ENCODE data around the gene GYG2.
A peak's percentile ranks its signal among the peaks of the same experiment; 100 is the strongest.
"Not testable (repeated sequence)": the region's sequence is repeated elsewhere in the genome, so short reads cannot be mapped to it uniquely, and the experiment has no call there.

GYG2 gene

GRCh38 chrX:2897690-2898623 lies 69.2 kb downstream of the GYG2 start:
- peak overlapping the region; percentile 56 for H3K27ac ChIP-seq

DNA sequence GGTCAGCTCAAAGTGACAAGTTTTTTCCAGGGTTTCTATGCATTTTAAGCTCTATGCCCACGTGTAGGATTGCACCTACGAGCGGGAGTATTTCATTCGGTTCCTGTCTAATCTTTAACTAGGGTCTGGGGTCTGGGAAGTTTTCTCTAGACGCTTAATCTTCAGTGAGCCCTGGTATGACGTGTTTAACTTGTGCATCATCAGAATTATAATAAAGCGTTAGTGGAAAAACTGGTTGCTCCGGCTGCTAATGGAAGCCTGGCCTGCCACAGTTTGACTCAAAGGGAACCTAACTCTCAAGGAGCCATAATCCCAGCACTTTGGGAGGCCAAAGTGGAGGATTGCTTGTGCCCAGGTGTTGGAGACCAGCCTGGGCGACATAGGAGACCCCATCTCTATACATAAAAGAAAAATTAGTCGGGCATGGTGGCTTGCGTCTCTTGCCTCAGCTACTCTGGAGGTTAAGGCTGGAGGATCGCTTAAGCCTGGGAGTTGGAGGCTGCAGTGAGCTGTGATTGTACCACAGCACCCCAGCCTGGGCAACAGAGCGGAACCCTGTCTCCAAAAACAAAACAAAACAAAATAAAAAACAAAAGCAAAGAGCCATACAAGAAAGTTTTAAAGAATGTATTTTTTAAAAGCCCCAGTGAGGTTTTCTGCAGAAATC lies 70.2 kb downstream of the GYG2 start:
- no peak for DNase-seq (ENCODE audit: low read depth, low spot score)

More at GRCh38 chrX:2897690-2898623, 69.2 kb downstream of the GYG2 start:
- DNase-seq (ENCODE audit: low read depth, low spot score) = not testable (repeated sequence)

GRCh38 chrX:2901367-2902036 lies 72.8 kb downstream of the GYG2 start:
- H3K27ac ChIP-seq = no peak overlapping the region
- DNase-seq (ENCODE audit: low read depth, low spot score) = no peak

More for the DNA sequence above, 70.2 kb downstream of the GYG2 start:
- peak overlapping the region; percentile 56 for H3K27ac ChIP-seq

DNA sequence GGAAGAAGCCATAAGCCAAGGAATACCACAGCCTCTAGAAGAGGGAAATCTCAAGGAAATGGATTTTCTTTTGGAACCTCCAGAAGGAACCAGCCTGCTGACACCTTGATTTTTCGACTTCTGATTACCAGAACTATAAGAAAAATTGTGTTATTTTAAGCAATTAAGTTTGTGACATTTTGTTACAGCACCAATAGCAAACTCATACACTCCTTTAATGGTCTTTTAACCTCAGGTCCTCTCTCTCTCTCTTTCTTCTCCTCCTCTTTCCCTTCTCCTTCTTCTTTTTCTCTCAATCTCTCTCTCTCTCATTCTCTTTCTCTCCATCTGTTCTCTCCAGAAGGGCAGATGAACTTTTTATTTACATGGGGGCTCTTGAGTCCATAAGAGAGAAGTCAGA lies 74.1 kb downstream of the GYG2 start:
- H3K27ac ChIP-seq = no peak overlapping the region
- DNase-seq (ENCODE audit: low read depth, low spot score) = no peak

DNA sequence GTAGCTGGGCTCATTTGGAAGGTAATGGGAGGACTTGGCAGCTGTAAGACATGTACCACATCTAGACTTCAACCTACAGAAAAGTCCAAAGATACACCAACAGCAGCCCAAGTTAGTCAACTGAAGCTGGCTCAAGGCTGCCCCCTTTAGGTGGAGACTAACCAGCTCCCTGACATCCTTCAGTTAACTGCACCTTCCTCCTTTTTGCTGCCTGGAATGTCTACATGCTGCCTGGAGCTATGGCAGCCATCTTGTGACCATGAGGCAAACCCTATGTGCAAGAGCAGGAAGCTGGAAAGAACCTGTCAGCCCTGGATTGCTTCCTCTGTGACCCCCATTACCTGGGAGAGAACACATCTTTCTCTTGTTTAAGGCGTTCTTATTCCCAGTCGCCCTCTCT lies 74.6 kb downstream of the GYG2 start:
- no peak for DNase-seq (ENCODE audit: low read depth, low spot score)
- no peak overlapping the region for H3K27ac ChIP-seq

DNA sequence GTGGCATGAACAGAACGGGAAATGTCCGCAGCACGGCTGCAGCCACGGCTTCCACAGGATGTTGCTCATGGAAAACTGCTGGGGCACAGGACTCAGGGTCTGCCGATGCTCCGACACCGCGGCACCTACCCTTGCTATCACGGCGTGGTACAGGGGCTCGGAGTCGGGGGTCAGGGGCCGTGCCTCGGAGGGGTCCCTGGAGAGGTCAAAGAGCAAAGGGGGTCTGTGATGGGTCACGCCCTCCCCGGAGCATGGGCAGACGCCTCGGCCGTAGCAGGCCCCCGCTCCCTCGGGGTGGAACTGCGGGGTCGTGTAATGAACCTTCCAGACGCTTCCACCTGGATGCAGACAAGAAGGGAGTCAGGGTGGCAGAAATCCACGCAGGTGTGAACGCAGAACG lies 78.6 kb downstream of the GYG2 start:
- no peak overlapping the region for H3K27ac ChIP-seq
- DNase-seq (ENCODE audit: low read depth, low spot score) = no peak

DNA sequence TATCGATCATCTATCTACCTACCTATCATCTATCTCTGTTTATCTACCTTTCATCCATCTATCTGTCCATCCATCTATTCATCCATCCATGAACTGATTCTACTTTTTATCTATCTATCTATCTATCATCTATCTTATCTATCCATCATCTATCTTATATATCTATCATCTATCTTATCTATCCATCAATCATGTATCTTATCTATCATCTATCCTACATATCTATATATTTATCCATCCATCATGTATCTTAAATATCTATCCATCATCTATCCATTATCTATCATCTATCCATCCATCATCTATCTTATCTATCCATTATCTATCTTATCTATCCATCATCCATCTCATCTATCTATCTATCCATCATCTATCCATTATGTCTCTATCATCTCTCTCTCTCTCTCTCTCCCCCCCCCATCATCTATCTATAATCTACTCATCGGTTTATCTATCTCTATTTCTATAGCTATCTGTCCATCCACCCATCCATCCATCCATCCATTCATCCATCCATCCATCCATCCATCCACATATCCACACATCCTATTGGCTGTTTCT lies 79.5 kb downstream of the GYG2 start:
- no peak overlapping the region for H3K27ac ChIP-seq
- no peak for DNase-seq (ENCODE audit: low read depth, low spot score)

DNA sequence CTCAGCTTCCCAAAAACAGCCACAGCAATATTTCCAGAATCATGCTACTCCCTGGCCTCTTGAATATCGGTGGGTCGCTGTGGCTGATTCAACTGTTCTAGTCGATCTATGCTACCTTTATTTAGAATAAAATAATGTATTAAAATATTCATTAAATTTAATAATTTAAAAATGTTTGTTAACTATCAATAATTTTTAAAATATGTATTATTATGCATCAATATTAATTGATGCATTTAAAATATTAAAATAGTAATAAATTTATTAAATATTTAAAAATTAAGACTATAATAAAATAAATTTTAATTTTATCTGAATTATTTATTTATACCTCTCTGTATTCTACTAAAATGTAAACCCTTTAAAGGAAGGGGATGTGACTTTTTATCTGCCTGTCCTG lies 81.4 kb downstream of the GYG2 start:
- DNase-seq (ENCODE audit: low read depth, low spot score) = no peak
- H3K27ac ChIP-seq = no peak overlapping the region

DNA sequence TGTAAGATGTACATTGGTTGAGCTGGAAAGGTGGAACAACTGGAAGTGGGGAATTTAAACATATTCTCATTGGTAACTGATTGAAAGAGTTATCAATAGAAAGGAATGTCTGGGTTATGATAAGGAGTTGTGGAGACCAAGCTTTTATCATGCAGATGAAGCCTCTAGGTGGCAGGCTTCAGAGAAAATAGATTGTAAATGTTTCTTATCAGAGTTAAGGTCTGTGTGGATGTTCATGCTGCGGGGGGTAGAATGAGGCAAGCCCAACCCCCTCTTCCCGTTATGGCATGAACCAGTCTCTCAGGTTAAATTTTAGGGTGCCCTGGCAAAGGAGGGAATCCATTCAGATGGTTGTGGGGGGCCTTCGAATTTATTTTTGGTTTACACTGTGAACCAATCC lies 84.4 kb downstream of the GYG2 start:
- no peak overlapping the region for H3K27ac ChIP-seq
- no peak for DNase-seq (ENCODE audit: low read depth, low spot score)

- no peak for DNase-seq (ENCODE audit: low read depth, low spot score)
- no peak overlapping the region for H3K27ac ChIP-seq
Measured at GRCh38 chrX:2917767-2918166, 89.0 kb downstream of the GYG2 start.

DNA sequence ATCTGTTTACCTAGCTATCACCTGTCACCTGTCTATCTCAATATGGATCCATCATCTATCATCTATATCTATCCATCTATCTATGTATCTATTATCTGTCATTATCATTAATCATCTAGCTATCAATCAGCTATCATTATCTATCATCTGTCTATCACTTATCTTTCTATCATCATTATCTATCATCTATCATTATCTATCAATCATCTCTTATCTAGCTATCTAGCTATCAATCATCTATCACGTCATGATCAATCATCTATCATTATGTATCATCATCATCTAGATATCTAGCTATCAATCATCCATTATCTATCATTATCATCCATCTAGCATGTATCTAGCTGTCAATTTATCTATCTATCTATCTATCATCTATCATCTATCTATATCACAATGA lies 92.5 kb downstream of the GYG2 start:
- no peak for DNase-seq (ENCODE audit: low read depth, low spot score)
- H3K27ac ChIP-seq = no peak overlapping the region

DNA sequence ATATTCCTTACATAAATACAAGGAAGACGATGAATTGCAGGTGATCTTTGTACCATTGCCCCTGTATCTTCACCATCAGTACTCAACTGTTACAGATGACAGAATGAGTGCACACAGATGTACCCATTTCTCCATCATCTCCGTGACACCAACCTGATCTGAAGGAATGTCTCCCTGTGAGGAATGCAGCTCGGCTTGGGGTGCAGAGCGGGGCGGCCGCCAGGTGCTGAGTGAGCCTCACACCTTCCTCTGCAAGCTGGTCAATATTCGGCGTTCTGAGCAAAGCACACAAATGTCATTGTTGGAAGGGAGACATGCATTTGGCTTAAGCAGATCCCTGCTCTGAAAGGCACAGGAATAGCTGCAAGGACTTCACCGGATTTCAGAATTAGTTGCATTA lies 93.0 kb downstream of the GYG2 start:
- no peak for DNase-seq (ENCODE audit: low read depth, low spot score)
- no peak overlapping the region for H3K27ac ChIP-seq

GRCh38 chrX:2924151-2924550 lies 95.4 kb downstream of the GYG2 start:
- no peak overlapping the region for H3K27ac ChIP-seq
- DNase-seq (ENCODE audit: low read depth, low spot score) = no peak

DNA sequence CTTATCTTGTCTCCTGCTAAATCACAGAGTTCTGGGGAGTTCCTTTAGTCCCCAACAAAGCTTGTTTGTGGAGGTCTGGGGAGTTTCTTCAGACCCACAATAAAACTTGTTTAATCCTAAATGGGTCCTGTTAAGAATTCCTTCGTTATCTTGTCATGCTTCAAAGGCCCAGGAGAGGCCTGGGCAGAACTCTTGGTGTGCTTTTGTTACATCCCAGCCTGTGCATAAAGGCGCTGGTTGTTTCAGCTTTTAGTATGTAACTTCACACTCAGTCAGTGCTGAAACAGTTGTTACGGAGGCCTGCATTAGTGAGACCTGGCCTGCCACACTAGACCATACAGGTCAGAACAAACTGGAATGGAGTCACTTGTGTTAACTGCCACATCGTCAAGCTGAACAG lies 97.5 kb downstream of the GYG2 start:
- H3K27ac ChIP-seq; DNase-seq (ENCODE audit: low read depth, low spot score): not testable (repeated sequence)

DNA sequence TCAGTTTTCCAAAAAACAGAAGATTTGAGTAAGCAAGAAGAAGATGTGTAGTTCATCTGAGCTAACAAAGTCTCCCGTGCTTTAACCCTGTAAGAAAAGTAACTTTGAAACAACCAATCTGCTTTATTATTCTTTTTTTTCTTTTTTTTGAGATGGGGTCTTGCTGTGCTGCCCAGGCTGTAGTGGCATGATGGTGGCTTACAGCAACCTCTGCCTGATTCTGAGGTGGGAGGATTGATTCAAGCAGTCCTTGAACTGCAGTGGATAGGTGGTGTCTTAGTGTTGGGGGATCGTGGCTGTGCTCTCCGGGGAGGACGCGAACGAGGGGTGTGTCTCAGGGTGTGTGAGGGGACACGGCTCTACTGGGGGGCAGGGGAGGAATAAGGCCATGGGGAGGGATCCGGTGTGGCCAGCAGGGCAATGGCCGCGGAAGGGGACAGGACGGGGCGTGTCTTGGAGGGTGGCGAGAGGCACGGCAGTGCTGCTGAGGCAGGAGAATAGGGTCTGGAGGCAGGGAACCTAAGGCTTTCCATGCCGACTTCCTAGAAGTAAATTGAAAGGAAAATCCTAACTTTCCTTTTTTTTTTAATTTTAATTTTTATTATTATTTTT lies 98.0 kb downstream of the GYG2 start:
- H3K27ac ChIP-seq = no peak overlapping the region
- no peak for DNase-seq (ENCODE audit: low read depth, low spot score)

GRCh38 chrX:2928191-2928582 lies 99.5 kb downstream of the GYG2 start:
- no peak for DNase-seq (ENCODE audit: low read depth, low spot score)
- no peak overlapping the region for H3K27ac ChIP-seq

- DNase-seq (ENCODE audit: low read depth, low spot score) = no peak
- peak within 1 kb of the TSS; percentile 77 for H3K27ac ChIP-seq
Measured at GRCh38 chrX:2928583-2929434, 100.1 kb downstream of the GYG2 start, which contains the start of gene ARSD. Gene ARSD, minus strand, starts transcription at chrX:2929339. Its CDS starts 64 bp downstream, at chrX:2929275.

- no peak overlapping the region for H3K27ac ChIP-seq
- DNase-seq (ENCODE audit: low read depth, low spot score) = no peak
Measured at GRCh38 chrX:2931155-2931554, 102.4 kb downstream of the GYG2 start.

GRCh38 chrX:2931612-2932011 lies 102.9 kb downstream of the GYG2 start:
- DNase-seq (ENCODE audit: low read depth, low spot score) = no peak
- H3K27ac ChIP-seq = no peak overlapping the region
